Type B pancreatic cell (in vitro differentiated cells): ENCODE data around the gene RAB17. TPM values are rescaled to one million over a fixed set of nuclear protein-coding genes. Genes with fewer than 3 reads are reported as not detected.

Source experiments
- DNase-seq: peaks from one replicate; pipeline ENCODE4 v3.0.0; 2021; ENCODE audit warnings: mixed read lengths; ENCODE audit not compliant: unreplicated experiment; ENCODE audit errors: extremely low spot score
- H3K27ac Mint-ChIP-seq: 2 replicates; pipeline ENCODE4 v1.8.0; 2021; ENCODE audit warnings: mild to moderate bottlenecking, mixed read lengths
- H3K27me3 Mint-ChIP-seq: 2 replicates; pipeline ENCODE4 v1.8.0; 2021; ENCODE audit warnings: mixed read lengths
- H3K36me3 Mint-ChIP-seq: 2 replicates; pipeline ENCODE4 v1.8.0; 2021; ENCODE audit warnings: mixed read lengths
- H3K4me1 Mint-ChIP-seq: one replicate; pipeline ENCODE4 v1.8.0; 2021; ENCODE audit warnings: mixed read lengths; ENCODE audit not compliant: unreplicated experiment
- H3K4me3 Mint-ChIP-seq: 2 replicates; pipeline ENCODE4 v1.8.0; 2021; ENCODE audit warnings: mild to moderate bottlenecking, mixed read lengths
- H3K9me3 Mint-ChIP-seq: 2 replicates; pipeline ENCODE4 v1.8.0; 2021; ENCODE audit warnings: mixed read lengths
- CTCF ChIP-seq: fragments of 200-600 bp; sonication (generic); conservative IDR thresholded peaks from 2 replicates; pipeline ENCODE4 v1.5.0; 2021; ENCODE audit warnings: antibody characterized with exemption, mild to moderate bottlenecking
- total RNA-seq: library from RNA; stranded (reverse); gene quantifications from 2 replicates; pipeline ENCODE4 v1.2.1, GENCODE V29; 2021; ENCODE audit warnings: low replicate concordance

The RAB17 gene
- total RNA-seq, 1 donor from 2014 or later, result 21.6 TPM

GRCh38 chr2:237540223-237540775 lies 50.2 kb downstream of the RAB17 start:
- Mint-ChIP-seq H3K36me3 (peaks cover 3% of the 10 kb centered on the region), H3K9me3 (no peaks in the 10 kb centered on the region), H3K4me1 (peaks cover 9% of the 10 kb centered on the region), H3K4me3 (no peak overlapping the region), H3K27ac (no peak overlapping the region), H3K27me3 (no peaks in the 10 kb centered on the region)
- no peak for DNase-seq
- TF ChIP-seq CTCF, result no peak

GRCh38 chr2:237539681-237540080 lies 50.9 kb downstream of the RAB17 start:
- no peak for TF ChIP-seq CTCF
- H3K27ac Mint-ChIP-seq, result peak overlapping the region; percentile 59
- peaks cover 9% of the 10 kb centered on the region for H3K4me1 Mint-ChIP-seq
- H3K9me3 Mint-ChIP-seq, result no peaks in the 10 kb centered on the region
- DNase-seq, result no peak
- H3K4me3 Mint-ChIP-seq, result no peak overlapping the region
- H3K36me3 Mint-ChIP-seq, result peaks cover 3% of the 10 kb centered on the region
- H3K27me3 Mint-ChIP-seq, result no peaks in the 10 kb centered on the region

- Mint-ChIP-seq H3K4me3 (no peak overlapping the region), H3K36me3 (peaks cover 3% of the 10 kb centered on the region), H3K27me3 (no peaks in the 10 kb centered on the region), H3K27ac (no peak overlapping the region), H3K9me3 (no peaks in the 10 kb centered on the region), H3K4me1 (peaks cover 9% of the 10 kb centered on the region)
- DNase-seq, result no peak
- no peak for TF ChIP-seq CTCF
These were observed 51.6 kb downstream of the RAB17 start for GRCh38 chr2:237538901-237539300.

GRCh38 chr2:237538001-237538720 lies 52.4 kb downstream of the RAB17 start:
- Mint-ChIP-seq H3K36me3 (peaks cover 3% of the 10 kb centered on the region), H3K27ac (no peak overlapping the region), H3K4me1 (peaks cover 9% of the 10 kb centered on the region), H3K9me3 (no peaks in the 10 kb centered on the region), H3K4me3 (no peak overlapping the region), H3K27me3 (no peaks in the 10 kb centered on the region)
- DNase-seq, result no peak
- TF ChIP-seq CTCF, result no peak

GRCh38 chr2:237536617-237537016 lies 53.9 kb downstream of the RAB17 start:
- H3K36me3 Mint-ChIP-seq, result peaks cover 2% of the 10 kb centered on the region
- no peaks in the 10 kb centered on the region for H3K27me3 Mint-ChIP-seq
- peaks cover 19% of the 10 kb centered on the region for H3K4me1 Mint-ChIP-seq
- no peak overlapping the region for H3K4me3 Mint-ChIP-seq
- no peaks in the 10 kb centered on the region for H3K9me3 Mint-ChIP-seq
- DNase-seq, result no peak
- no peak overlapping the region for H3K27ac Mint-ChIP-seq
- no peak for TF ChIP-seq CTCF
